GM19452 (cell line): Measurements from ENCODE around the gene ABCA1.
"Not testable (repeated sequence)": the region's sequence is repeated elsewhere in the genome, so short reads cannot be mapped to it uniquely, and the experiment has no call there.

Source experiments
- ATAC-seq: cut with Tn5 transposase; IDR thresholded peaks from one replicate; pipeline ENCODE4 v1.9.1; 2021; ENCODE audit not compliant: unreplicated experiment

ABCA1 gene

GRCh38 chr9:104871961-104872527 is 55.9 kb downstream of the ABCA1 start:
- ATAC-seq: no peak

- ATAC-seq: no peak
Measured at GRCh38 chr9:104869811-104870210, 58.1 kb downstream of the ABCA1 start.

- peak; percentile 73 for ATAC-seq
Measured at GRCh38 chr9:104868687-104869404, 59.1 kb downstream of the ABCA1 start.

GRCh38 chr9:104868303-104868686 is 59.7 kb downstream of the ABCA1 start:
- no peak for ATAC-seq

- ATAC-seq: no peak
Measured at GRCh38 chr9:104866191-104866590, 61.8 kb downstream of the ABCA1 start.

- ATAC-seq: no peak
Measured at GRCh38 chr9:104864675-104865104, 63.3 kb downstream of the ABCA1 start.

GRCh38 chr9:104863180-104863883 is 64.6 kb downstream of the ABCA1 start:
- peak; percentile 87 for ATAC-seq

- no peak for ATAC-seq
Measured at GRCh38 chr9:104861397-104861796, 66.6 kb downstream of the ABCA1 start.

- ATAC-seq: no peak
Measured at GRCh38 chr9:104860263-104860662, 67.7 kb downstream of the ABCA1 start.

- ATAC-seq: no peak
Measured at GRCh38 chr9:104858846-104859245, 69.1 kb downstream of the ABCA1 start.

GRCh38 chr9:104858271-104858670 is 69.7 kb downstream of the ABCA1 start:
- no peak for ATAC-seq

- no peak for ATAC-seq
Measured at GRCh38 chr9:104856413-104856941, 71.5 kb downstream of the ABCA1 start.

- no peak for ATAC-seq
Measured at GRCh38 chr9:104855807-104856206, 72.1 kb downstream of the ABCA1 start.

GRCh38 chr9:104855258-104855657 is 72.7 kb downstream of the ABCA1 start:
- not testable (repeated sequence) for ATAC-seq

- no peak for ATAC-seq
Measured at GRCh38 chr9:104854613-104855012, 73.3 kb downstream of the ABCA1 start.

- no peak for ATAC-seq
Measured at GRCh38 chr9:104853683-104854082, 74.3 kb downstream of the ABCA1 start.

GRCh38 chr9:104853159-104853558 is 74.8 kb downstream of the ABCA1 start:
- ATAC-seq: no peak

- ATAC-seq: no peak
Measured at GRCh38 chr9:104851546-104851920, 76.4 kb downstream of the ABCA1 start.

GRCh38 chr9:104850786-104851545 is 77.0 kb downstream of the ABCA1 start:
- ATAC-seq: no peak

GRCh38 chr9:104849023-104849422 is 78.9 kb downstream of the ABCA1 start:
- no peak for ATAC-seq

- no peak for ATAC-seq
Measured at GRCh38 chr9:104844710-104845109, 83.2 kb downstream of the ABCA1 start.
